Tibial nerve (tissue), 4 donors: Measurements from ENCODE around the gene SUN5.

Experiments
- CTCF ChIP-seq, 5 experiments: fragments of 200-600 bp in 3 of 5; fragments of 450-650 bp in 2 of 5; sonication (generic) in 3 of 5; IDR thresholded peaks; one replicate each; pipeline ENCODE4 v1.5.1; 2016 to 2019; ENCODE audit warnings: antibody characterized with exemption in 5 of 5, mild to moderate bottlenecking in 3 of 5, moderate library complexity in 2 of 5
- EP300 ChIP-seq, 2 donors: sonication (generic); formaldehyde crosslinking; IDR thresholded peaks; one replicate each; pipeline ENCODE4 v1.6.1; 2017; ENCODE audit warnings: antibody characterized with exemption in 2 of 2, mild to moderate bottlenecking in 1 of 2
- POLR2A ChIP-seq, 2 donors: fragments of 450-650 bp; IDR thresholded peaks; one replicate each; pipeline ENCODE4 v1.6.1; 2017; ENCODE audit warnings: antibody characterized with exemption in 2 of 2, mild to moderate bottlenecking in 2 of 2, moderate library complexity in 2 of 2

- TF ChIP-seq CTCF (IDR thresholded peaks at IDR 0.05), result no peak
- TF ChIP-seq POLR2A (IDR thresholded peaks at IDR 0.05), result no peak
- no peak for TF ChIP-seq EP300 (IDR thresholded peaks at IDR 0.05)
Measured at GRCh38 chr20:32980990-32981389, 23.2 kb downstream of the SUN5 start.
